ENCODE measurements around the gene URB1. TPM values are rescaled to one million over a fixed set of nuclear protein-coding genes. Genes with fewer than 3 reads are reported as not detected.
"Not testable (repeated sequence)": the region's sequence is repeated elsewhere in the genome, so short reads cannot be mapped to it uniquely, and the experiment has no call there.

URB1 gene
- 10 to 100 TPM; 10.7 to 15.5 (median 13.2) TPM for polyA plus RNA-seq (ENCODE audit: insufficient read length in 10 of 10)
- long read RNA-seq, donor 1, result 0 reads
- long read RNA-seq, donor 2, result 0 reads
- long read RNA-seq, donor 3, result 0 reads
- long read RNA-seq, donor 4, result 0 reads
- long read RNA-seq, donor 5, result 0 reads
- long read RNA-seq, donor 6, result 0 reads
- long read RNA-seq, donor 7, result 0 reads
- long read RNA-seq, donor 8, result 0 reads
- long read RNA-seq, donor 9, result 0 reads

- peak; percentile 76 to 95 (median 90) for DNase-seq
Observed at GRCh38 chr21:32392880-32393676, at the start of gene URB1. URB1 (minus strand) TSS chr21:32393012; CDS start chr21:32392910, 102 bp downstream.

GRCh38 chr21:32437729-32438128 lies 44.9 kb upstream of the URB1 start:
- DNase-seq, result peak in 1 of 3 donors; percentile 21

- DNase-seq, result not testable (repeated sequence)
Observed at GRCh38 chr21:32432982-32433660, 40.3 kb upstream of the URB1 start.

- DNase-seq, result no peak
Observed at GRCh38 chr21:32427958-32428623, 35.3 kb upstream of the URB1 start.

GRCh38 chr21:32426592-32427051 lies 33.8 kb upstream of the URB1 start:
- no peak for DNase-seq

- no peak for DNase-seq
Observed at GRCh38 chr21:32426066-32426465, 33.3 kb upstream of the URB1 start.

GRCh38 chr21:32425628-32426027 lies 32.8 kb upstream of the URB1 start:
- DNase-seq, result no peak

- no peak for DNase-seq
Observed at GRCh38 chr21:32424674-32425073, 31.9 kb upstream of the URB1 start.

- no peak for DNase-seq
Observed at GRCh38 chr21:32424191-32424535, 31.4 kb upstream of the URB1 start.

- peak in 1 of 3 donors; percentile 67 for DNase-seq
Observed at GRCh38 chr21:32423320-32424190, 30.7 kb upstream of the URB1 start.

GRCh38 chr21:32422064-32422463 lies 29.3 kb upstream of the URB1 start:
- no peak for DNase-seq

- no peak for DNase-seq
Observed at GRCh38 chr21:32418146-32418545, 25.3 kb upstream of the URB1 start.

- no peak for DNase-seq
Observed at GRCh38 chr21:32415451-32416398, 22.9 kb upstream of the URB1 start.

- DNase-seq, result no peak
Observed at GRCh38 chr21:32414579-32415358, 22.0 kb upstream of the URB1 start.

GRCh38 chr21:32413697-32414578 lies 21.1 kb upstream of the URB1 start:
- no peak for DNase-seq

GRCh38 chr21:32413015-32413504 lies 20.2 kb upstream of the URB1 start:
- no peak for DNase-seq

GRCh38 chr21:32412162-32413014 lies 19.6 kb upstream of the URB1 start, which contains the start of gene EVA1C:
EVA1C (plus strand) TSS chr21:32412706; CDS start chr21:32412854, 148 bp downstream.
- peak in 2 of 3 donors; percentile 34 to 58 for DNase-seq
